Measurements from ENCODE around the gene KCNJ2.

The KCNJ2 gene

GRCh38 chr17:70157151-70157550 is 12.2 kb upstream of the KCNJ2 start:
- H3K27me3 ChIP-seq (ENCODE audit: insufficient read depth, poor library complexity, severe bottlenecking) = no peaks in the 10 kb centered on the region
- no peak overlapping the region for H3K4me3 ChIP-seq (replicated peaks; ENCODE audit: insufficient read depth, low read length)
- no peak overlapping the region for H3K27ac ChIP-seq (replicated peaks)
- TF ChIP-seq GABPA (IDR thresholded peaks at IDR 0.05; ENCODE audit: low read depth) (no peak), CTCF (IDR thresholded peaks at IDR 0.05; ENCODE audit: insufficient read depth, low read length) (no peak), REST (IDR thresholded peaks at IDR 0.05; ENCODE audit: insufficient replicate concordance, low read depth) (no peak), SPI1 (IDR thresholded peaks at IDR 0.05; ENCODE audit: borderline replicate concordance, low read depth) (no peak), POLR2AphosphoS5 (IDR thresholded peaks at IDR 0.05; ENCODE audit: low read depth) (no peak)
- no peak for DNase-seq (ENCODE audit: low read depth in 1 of 2, low spot score in 1 of 2)

GRCh38 chr17:70158180-70158579 is 11.2 kb upstream of the KCNJ2 start:
- DNase-seq (ENCODE audit: low read depth in 1 of 2, low spot score in 1 of 2) = no peak
- no peak overlapping the region for H3K4me3 ChIP-seq (replicated peaks; ENCODE audit: insufficient read depth, low read length)
- H3K27me3 ChIP-seq (ENCODE audit: insufficient read depth, poor library complexity, severe bottlenecking) = no peaks in the 10 kb centered on the region
- TF ChIP-seq SPI1 (IDR thresholded peaks at IDR 0.05; ENCODE audit: borderline replicate concordance, low read depth) (no peak), GABPA (IDR thresholded peaks at IDR 0.05; ENCODE audit: low read depth) (no peak), REST (IDR thresholded peaks at IDR 0.05; ENCODE audit: insufficient replicate concordance, low read depth) (no peak), CTCF (IDR thresholded peaks at IDR 0.05; ENCODE audit: insufficient read depth, low read length) (no peak), POLR2AphosphoS5 (IDR thresholded peaks at IDR 0.05; ENCODE audit: low read depth) (no peak)
- H3K27ac ChIP-seq (replicated peaks) = no peak overlapping the region

GRCh38 chr17:70158591-70158990 is 10.7 kb upstream of the KCNJ2 start:
- no peak overlapping the region for H3K4me3 ChIP-seq (replicated peaks; ENCODE audit: insufficient read depth, low read length)
- no peak for DNase-seq (ENCODE audit: low read depth in 1 of 2, low spot score in 1 of 2)
- no peak for TF ChIP-seq REST (IDR thresholded peaks at IDR 0.05; ENCODE audit: insufficient replicate concordance, low read depth)
- TF ChIP-seq POLR2AphosphoS5 (IDR thresholded peaks at IDR 0.05; ENCODE audit: low read depth) = no peak
- no peak for TF ChIP-seq GABPA (IDR thresholded peaks at IDR 0.05; ENCODE audit: low read depth)
- no peak for TF ChIP-seq SPI1 (IDR thresholded peaks at IDR 0.05; ENCODE audit: borderline replicate concordance, low read depth)
- TF ChIP-seq CTCF (IDR thresholded peaks at IDR 0.05; ENCODE audit: insufficient read depth, low read length) = no peak
- no peak overlapping the region for H3K27ac ChIP-seq (replicated peaks)
- no peaks in the 10 kb centered on the region for H3K27me3 ChIP-seq (ENCODE audit: insufficient read depth, poor library complexity, severe bottlenecking)
